Measurements from ENCODE around the gene OR10H4. TPM values are rescaled to one million over a fixed set of nuclear protein-coding genes. Genes with fewer than 3 reads are reported as not detected.
A peak's percentile ranks its signal among the peaks of the same experiment; 100 is the strongest.

The OR10H4 gene
- total and polyA plus RNA-seq, 2 of the 13 experiments (the other 11 are each of a cell fraction or from before 2014, with no cell fraction given) = not detected

- no peak overlapping the region for H2AFZ ChIP-seq (ENCODE audit: low read length)
- ATAC-seq (no peak), FAIRE-seq (no peak), DNase-seq (ENCODE audit: low spot score) (no peak)
- no peaks in the 10 kb centered on the region for H3K27me3 ChIP-seq (ENCODE audit: control insufficient read depth in 1 of 2, insufficient read depth in 2 of 2, low read length in 2 of 2)
- H3K9ac ChIP-seq (ENCODE audit: insufficient read depth, low read depth, low read length) = no peak overlapping the region
- intact Hi-C loops (cut with micrococcal nuclease; ENCODE audit: unreplicated experiment) (no loop called here), in situ Hi-C loops (cut with HindIII; ENCODE audit: extremely low pct_ligation_motif_present, low pct_unique_long_range_greater_than_20kb) (no loop called here)
- H3K4me1 ChIP-seq (ENCODE audit: insufficient read depth, low read length) = peaks cover 16% of the 10 kb centered on the region; the same call in 1 of the 2 replicates
- H3K9me3 ChIP-seq (ENCODE audit: low read length) = no peaks in the 10 kb centered on the region
- POLR2A ChIA-PET = no interaction called here
- H3K4me2 ChIP-seq (ENCODE audit: low read depth, low read length) = no peak overlapping the region
- no peak for TF ChIP-seq DRAP1 (CRISPR knock-in tag; IDR thresholded peaks at IDR 0.05)
- no peak for TF ChIP-seq ZNF781 (CRISPR knock-in tag; IDR thresholded peaks at IDR 0.05; ENCODE audit: borderline replicate concordance, not compliant biosample characterization)
- TF ChIP-seq MIER2 (CRISPR knock-in tag; IDR thresholded peaks at IDR 0.05) = peak; percentile 88
- no peak for TF ChIP-seq PHF8 (CRISPR knock-in tag; IDR thresholded peaks at IDR 0.05)
- no peak for TF ChIP-seq THAP11 (CRISPR knock-in tag; IDR thresholded peaks at IDR 0.05)
- TF ChIP-seq HDAC1 (CRISPR knock-in tag; IDR thresholded peaks at IDR 0.05) = no peak
- TF ChIP-seq ZNF616 (CRISPR knock-in tag; IDR thresholded peaks at IDR 0.05; ENCODE audit: low read depth) = no peak
- TF ChIP-seq ZNF543 (CRISPR knock-in tag; IDR thresholded peaks at IDR 0.05) = no peak
- TF ChIP-seq, protein P1, sequence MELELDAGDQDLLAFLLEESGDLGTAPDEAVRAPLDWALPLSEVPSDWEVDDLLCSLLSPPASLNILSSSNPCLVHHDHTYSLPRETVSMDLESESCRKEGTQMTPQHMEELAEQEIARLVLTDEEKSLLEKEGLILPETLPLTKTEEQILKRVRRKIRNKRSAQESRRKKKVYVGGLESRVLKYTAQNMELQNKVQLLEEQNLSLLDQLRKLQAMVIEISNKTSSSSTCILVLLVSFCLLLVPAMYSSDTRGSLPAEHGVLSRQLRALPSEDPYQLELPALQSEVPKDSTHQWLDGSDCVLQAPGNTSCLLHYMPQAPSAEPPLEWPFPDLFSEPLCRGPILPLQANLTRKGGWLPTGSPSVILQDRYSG (CRISPR knock-in tag; IDR thresholded peaks at IDR 0.05) = no peak
- TF ChIP-seq ZNF260 (CRISPR knock-in tag; IDR thresholded peaks at IDR 0.05; ENCODE audit: borderline replicate concordance, low read depth) = no peak
- no peak for TF ChIP-seq ZNF660 (CRISPR knock-in tag; IDR thresholded peaks at IDR 0.05; ENCODE audit: borderline replicate concordance, low read depth)
- TF ChIP-seq, protein P2, sequence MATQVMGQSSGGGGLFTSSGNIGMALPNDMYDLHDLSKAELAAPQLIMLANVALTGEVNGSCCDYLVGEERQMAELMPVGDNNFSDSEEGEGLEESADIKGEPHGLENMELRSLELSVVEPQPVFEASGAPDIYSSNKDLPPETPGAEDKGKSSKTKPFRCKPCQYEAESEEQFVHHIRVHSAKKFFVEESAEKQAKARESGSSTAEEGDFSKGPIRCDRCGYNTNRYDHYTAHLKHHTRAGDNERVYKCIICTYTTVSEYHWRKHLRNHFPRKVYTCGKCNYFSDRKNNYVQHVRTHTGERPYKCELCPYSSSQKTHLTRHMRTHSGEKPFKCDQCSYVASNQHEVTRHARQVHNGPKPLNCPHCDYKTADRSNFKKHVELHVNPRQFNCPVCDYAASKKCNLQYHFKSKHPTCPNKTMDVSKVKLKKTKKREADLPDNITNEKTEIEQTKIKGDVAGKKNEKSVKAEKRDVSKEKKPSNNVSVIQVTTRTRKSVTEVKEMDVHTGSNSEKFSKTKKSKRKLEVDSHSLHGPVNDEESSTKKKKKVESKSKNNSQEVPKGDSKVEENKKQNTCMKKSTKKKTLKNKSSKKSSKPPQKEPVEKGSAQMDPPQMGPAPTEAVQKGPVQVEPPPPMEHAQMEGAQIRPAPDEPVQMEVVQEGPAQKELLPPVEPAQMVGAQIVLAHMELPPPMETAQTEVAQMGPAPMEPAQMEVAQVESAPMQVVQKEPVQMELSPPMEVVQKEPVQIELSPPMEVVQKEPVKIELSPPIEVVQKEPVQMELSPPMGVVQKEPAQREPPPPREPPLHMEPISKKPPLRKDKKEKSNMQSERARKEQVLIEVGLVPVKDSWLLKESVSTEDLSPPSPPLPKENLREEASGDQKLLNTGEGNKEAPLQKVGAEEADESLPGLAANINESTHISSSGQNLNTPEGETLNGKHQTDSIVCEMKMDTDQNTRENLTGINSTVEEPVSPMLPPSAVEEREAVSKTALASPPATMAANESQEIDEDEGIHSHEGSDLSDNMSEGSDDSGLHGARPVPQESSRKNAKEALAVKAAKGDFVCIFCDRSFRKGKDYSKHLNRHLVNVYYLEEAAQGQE (IDR thresholded peaks at IDR 0.05; ENCODE audit: borderline replicate concordance in 1 of 2, low read depth in 1 of 2, low read length in 2 of 2) = peak; percentile 69 to 92
- no peaks in the 10 kb centered on the region for H3K79me2 ChIP-seq (ENCODE audit: insufficient read depth, low read length)
- 67% methylated on average over 5 of the region's 6 CpGs for WGBS (ENCODE audit: low lambda C conversion rate)
- H3K36me3 ChIP-seq (replicated peaks in 1 of 2; ENCODE audit: control insufficient read depth in 1 of 2, insufficient read depth in 2 of 2, low read length in 2 of 2) = no peaks in the 10 kb centered on the region
- no peaks in the 10 kb centered on the region for H4K20me1 ChIP-seq (ENCODE audit: insufficient read depth, low read length)
- no TSS peak for BruUV-seq (replicated peaks)
- no peak overlapping the region for H3K27ac ChIP-seq (ENCODE audit: extremely low read length, insufficient read depth, low read length)
- CTCF ChIA-PET (ENCODE audit: low intra/inter-chr PET ratio, low total read pairs) = no interaction called here
- no peak overlapping the region for H3K4me3 ChIP-seq (replicated peaks in 1 of 3; ENCODE audit: insufficient read depth in 1 of 3, low read depth in 2 of 3, low read length in 3 of 3)
Measured at GRCh38 chr19:15962319-15962718, 13.5 kb downstream of the OR10H4 start.

Measured in HepG2 (cell line).